Fibroblast of mammary gland (primary cell): Measurements from ENCODE around the gene SORBS1.

Experiments
- DNase-seq: peaks from one replicate; pipeline ENCODE4 v3.0.0-alpha.2; 2010; ENCODE audit warnings: low read depth
- H3K4me3 ChIP-seq: 2 replicates; pipeline ENCODE4 v1.5.1; 2011; ENCODE audit warnings: low read depth, mild to moderate bottlenecking, low read length, moderate library complexity; ENCODE audit not compliant: control insufficient read depth
- TF ChIP-seq, protein P1 (sequence below): conservative IDR thresholded peaks from 2 replicates; pipeline ENCODE4 v1.5.1; 2011; ENCODE audit warnings: low read depth, low read length, inconsistent platforms; ENCODE audit not compliant: control insufficient read depth, insufficient read depth

The SORBS1 gene

DNA sequence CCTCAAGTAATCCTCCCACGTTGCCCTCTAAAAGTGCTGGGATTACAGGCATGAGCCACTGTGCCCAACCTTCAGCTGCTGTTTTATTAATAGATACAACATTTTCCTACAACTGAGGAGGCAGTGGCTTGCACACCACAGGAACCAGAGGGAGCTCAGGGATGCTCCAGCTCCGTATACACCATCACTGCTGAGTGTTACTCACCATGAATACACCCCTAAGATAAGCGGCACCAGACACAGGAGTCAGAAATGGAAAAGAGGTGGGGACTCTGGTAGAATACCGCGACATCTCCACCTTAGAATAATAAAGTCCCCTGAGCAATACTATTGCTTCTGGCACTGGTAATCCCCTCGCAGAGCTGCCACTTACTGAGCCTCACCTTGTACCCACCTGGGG, 201.7 kb downstream of the SORBS1 start:
- H3K4me3 ChIP-seq: no peak overlapping the region
- TF ChIP-seq, protein P1, sequence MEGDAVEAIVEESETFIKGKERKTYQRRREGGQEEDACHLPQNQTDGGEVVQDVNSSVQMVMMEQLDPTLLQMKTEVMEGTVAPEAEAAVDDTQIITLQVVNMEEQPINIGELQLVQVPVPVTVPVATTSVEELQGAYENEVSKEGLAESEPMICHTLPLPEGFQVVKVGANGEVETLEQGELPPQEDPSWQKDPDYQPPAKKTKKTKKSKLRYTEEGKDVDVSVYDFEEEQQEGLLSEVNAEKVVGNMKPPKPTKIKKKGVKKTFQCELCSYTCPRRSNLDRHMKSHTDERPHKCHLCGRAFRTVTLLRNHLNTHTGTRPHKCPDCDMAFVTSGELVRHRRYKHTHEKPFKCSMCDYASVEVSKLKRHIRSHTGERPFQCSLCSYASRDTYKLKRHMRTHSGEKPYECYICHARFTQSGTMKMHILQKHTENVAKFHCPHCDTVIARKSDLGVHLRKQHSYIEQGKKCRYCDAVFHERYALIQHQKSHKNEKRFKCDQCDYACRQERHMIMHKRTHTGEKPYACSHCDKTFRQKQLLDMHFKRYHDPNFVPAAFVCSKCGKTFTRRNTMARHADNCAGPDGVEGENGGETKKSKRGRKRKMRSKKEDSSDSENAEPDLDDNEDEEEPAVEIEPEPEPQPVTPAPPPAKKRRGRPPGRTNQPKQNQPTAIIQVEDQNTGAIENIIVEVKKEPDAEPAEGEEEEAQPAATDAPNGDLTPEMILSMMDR: no peak
- DNase-seq: no peak

DNA sequence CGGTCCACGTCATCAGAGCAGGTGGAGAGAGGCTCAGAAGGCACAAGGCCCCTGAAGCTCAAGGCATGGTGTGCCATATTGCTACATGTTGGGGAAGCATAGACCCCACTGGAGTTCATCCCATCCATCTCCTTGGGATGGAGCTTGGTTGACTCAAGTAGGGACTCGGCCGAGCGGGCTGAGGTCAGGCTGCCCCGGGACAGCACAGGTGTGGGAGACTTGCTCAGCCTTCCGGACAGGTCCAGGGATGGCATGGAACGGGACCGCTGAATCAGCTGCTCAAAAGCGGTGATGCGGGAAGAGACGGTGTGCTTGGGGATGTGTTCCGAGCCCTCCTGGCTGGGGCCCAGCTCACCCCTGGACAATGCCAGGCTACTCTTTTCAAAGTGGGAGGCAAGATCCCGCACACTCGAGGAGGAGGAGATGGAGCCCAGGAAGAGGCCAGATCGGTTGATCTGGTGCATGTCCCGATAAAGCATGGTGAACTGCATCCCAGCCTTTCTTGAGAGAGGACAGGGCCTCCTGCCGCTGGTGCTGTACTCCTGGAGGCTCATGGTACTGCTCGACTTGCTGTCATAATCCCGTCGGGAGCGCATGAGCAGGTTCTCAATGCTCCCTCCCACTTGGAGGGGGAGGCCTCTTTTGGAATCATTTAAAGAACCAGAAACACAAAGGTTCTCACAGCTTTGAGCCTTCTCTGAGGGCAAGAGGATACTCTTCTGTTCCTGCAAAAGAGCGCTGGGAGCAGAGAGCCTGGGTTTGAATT, 204.8 kb downstream of the SORBS1 start:
- TF ChIP-seq, protein P1: no peak
- DNase-seq: no peak
- H3K4me3 ChIP-seq: no peak overlapping the region

DNA sequence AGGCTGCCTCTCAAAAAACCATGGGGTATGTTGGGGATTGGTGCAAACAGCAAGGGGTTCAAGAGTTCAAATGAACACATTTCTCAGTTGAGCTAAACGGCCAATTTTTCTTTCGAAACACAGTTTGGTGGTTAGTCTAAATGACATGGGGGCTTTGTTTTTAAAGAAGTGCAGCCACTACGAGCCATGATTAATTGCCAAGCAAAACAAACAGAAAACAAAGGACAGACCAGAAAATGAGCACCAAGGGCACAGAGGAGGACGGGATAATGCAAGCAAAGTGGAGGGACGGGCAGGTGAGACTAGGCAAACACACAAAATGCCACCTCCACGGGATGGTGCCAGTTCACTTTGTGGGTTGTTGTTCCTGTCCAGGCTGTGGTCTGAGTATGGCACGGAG, 205.9 kb downstream of the SORBS1 start:
- H3K4me3 ChIP-seq: no peak overlapping the region
- TF ChIP-seq, protein P1: no peak
- DNase-seq: no peak

DNA sequence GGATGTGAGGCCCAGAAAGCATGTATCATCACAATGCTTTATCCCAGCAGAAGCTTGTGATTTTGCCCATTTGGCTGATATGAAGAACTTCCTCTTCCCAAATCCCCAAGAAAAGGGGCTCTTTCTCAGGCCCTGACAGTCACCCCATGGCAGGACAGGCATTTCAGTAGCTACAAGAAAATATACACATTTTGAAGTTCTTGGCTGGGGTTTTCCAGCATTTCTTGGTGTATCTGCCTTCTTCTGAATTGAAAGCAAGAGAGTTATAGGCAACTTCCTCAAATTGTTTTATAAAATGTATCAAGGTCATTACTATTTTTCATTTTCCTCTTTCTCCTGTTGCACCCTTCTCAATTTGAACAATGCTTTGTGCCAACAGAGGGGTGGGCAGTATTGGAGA, 207.1 kb downstream of the SORBS1 start:
- no peak overlapping the region for H3K4me3 ChIP-seq
- TF ChIP-seq, protein P1: no peak

DNA sequence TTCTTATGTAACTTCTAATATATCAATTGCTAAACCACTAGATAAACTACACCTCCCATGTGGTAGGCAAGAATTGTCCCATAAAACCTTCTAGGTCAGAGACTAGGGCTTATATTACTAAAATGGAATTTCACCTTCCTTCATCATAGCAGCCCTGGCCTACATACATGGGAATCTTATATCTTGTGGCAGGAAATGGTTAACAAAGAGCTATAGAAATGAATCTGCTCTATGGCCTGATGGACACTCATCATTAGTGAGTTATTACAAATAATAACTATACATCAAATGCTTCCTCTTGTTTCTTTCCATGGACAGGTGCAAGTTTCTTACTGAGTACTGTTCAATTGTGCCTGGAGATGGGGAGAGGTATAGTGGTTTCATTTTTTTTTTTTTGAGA, 208.0 kb downstream of the SORBS1 start:
- no peak for DNase-seq
- no peak overlapping the region for H3K4me3 ChIP-seq
- TF ChIP-seq, protein P1: no peak

More for the DNA sequence above, 207.1 kb downstream of the SORBS1 start:
- DNase-seq: no peak

DNA sequence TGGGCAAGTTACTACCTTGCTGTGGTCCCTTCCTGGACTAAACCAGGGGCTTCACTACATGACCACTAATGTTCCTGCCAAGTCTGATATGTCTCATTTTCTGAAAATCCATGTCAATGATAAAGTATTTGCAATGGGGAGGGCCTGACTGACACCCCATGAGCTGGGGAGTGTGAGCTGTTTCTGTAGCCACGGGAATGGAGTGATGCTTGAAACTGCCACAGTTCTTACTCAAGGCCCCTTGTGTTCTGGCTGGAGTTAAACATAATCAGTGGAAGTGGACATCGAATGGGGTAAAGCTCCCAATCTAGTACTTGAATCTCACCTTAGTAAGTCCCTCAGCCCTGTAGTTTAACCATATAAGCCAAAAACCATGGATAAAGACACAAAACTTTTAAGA, 208.5 kb downstream of the SORBS1 start:
- DNase-seq: no peak
- H3K4me3 ChIP-seq: no peak overlapping the region
- TF ChIP-seq, protein P1: no peak
